HepG2 (cell line): ENCODE results near the gene TATDN3. TPM values are rescaled to one million over a fixed set of nuclear protein-coding genes. Genes with fewer than 3 reads are reported as not detected.

Source experiments
- CAMTA2 ChIP-seq: sonication (generic); formaldehyde crosslinking; IDR thresholded peaks from 2 replicates; pipeline ENCODE4 v1.4.0; 2020; ENCODE audit warnings: mild to moderate bottlenecking, missing genetic modification reagents, borderline replicate concordance
- E2F2 ChIP-seq: sonication (generic); formaldehyde crosslinking; IDR thresholded peaks from 2 replicates; pipeline ENCODE4 v1.4.0; 2020; ENCODE audit warnings: missing genetic modification reagents, borderline replicate concordance
- FOSL1 ChIP-seq: sonication (generic); formaldehyde crosslinking; IDR thresholded peaks from 2 replicates; pipeline ENCODE4 v1.9.0; 2021; ENCODE audit warnings: missing genetic modification reagents, borderline replicate concordance
- GTF3A ChIP-seq: sonication (generic); formaldehyde crosslinking; conservative IDR thresholded peaks from 2 replicates; pipeline ENCODE4 v1.4.0; 2020; ENCODE audit warnings: mild to moderate bottlenecking, missing genetic modification reagents
- ISL2 ChIP-seq: sonication (generic); formaldehyde crosslinking; IDR thresholded peaks from 2 replicates; pipeline ENCODE4 v1.5.0; 2020; ENCODE audit warnings: missing genetic modification reagents
- MXD1 ChIP-seq: sonication (generic); formaldehyde crosslinking; IDR thresholded peaks from 2 replicates; pipeline ENCODE4 v1.4.0; 2020; ENCODE audit warnings: mild to moderate bottlenecking, missing genetic modification reagents
- TBL1XR1 ChIP-seq: fragments of 150-350 bp; IDR thresholded peaks from 2 replicates; pipeline ENCODE4 v1.6.1; 2014; ENCODE audit warnings: borderline replicate concordance, low read length; ENCODE audit not compliant: partially characterized antibody
- THYN1 ChIP-seq: sonication (generic); formaldehyde crosslinking; IDR thresholded peaks from 2 replicates; pipeline ENCODE4 v1.8.1; 2023; ENCODE audit warnings: low read depth, mild to moderate bottlenecking, moderate library complexity, missing genetic modification reagents, borderline replicate concordance
- XBP1 ChIP-seq: sonication (generic); formaldehyde crosslinking; IDR thresholded peaks from 2 replicates; pipeline ENCODE4 v1.5.0; 2020; ENCODE audit warnings: missing genetic modification reagents
- ZBTB8A ChIP-seq: sonication (generic); formaldehyde crosslinking; IDR thresholded peaks from 2 replicates; pipeline ENCODE4 v1.4.0; 2020; ENCODE audit warnings: mild to moderate bottlenecking, low read depth, missing genetic modification reagents, borderline replicate concordance
- ZFP36 ChIP-seq: fragments of 150-350 bp; IDR thresholded peaks from 2 replicates; pipeline ENCODE4 v1.6.1; 2018; ENCODE audit warnings: borderline replicate concordance, low read length, low read depth; ENCODE audit not compliant: partially characterized antibody
- ZNF275 ChIP-seq: sonication (generic); formaldehyde crosslinking; IDR thresholded peaks from 2 replicates; pipeline ENCODE4 v1.8.0; 2022; ENCODE audit warnings: missing genetic modification reagents, mild to moderate bottlenecking, inconsistent platforms, borderline replicate concordance
- ZNF430 ChIP-seq: sonication (generic); formaldehyde crosslinking; IDR thresholded peaks from 2 replicates; pipeline ENCODE4 v1.9.0; 2021; ENCODE audit warnings: mild to moderate bottlenecking, missing genetic modification reagents
- ZNF431 ChIP-seq: sonication (generic); formaldehyde crosslinking; IDR thresholded peaks from 2 replicates; pipeline ENCODE4 v1.9.0; 2022; ENCODE audit warnings: missing genetic modification reagents, low read depth, mild to moderate bottlenecking, borderline replicate concordance
- ZNF451 ChIP-seq: sonication (generic); formaldehyde crosslinking; IDR thresholded peaks from 2 replicates; pipeline ENCODE4 v1.5.0; 2020; ENCODE audit warnings: mild to moderate bottlenecking, missing genetic modification reagents
- ZNF510 ChIP-seq: sonication (generic); formaldehyde crosslinking; IDR thresholded peaks from 2 replicates; pipeline ENCODE4 v1.4.0; 2020; ENCODE audit warnings: low read depth, mild to moderate bottlenecking, missing genetic modification reagents
- ZNF564 ChIP-seq: sonication (generic); formaldehyde crosslinking; IDR thresholded peaks from 2 replicates; pipeline ENCODE4 v1.8.1; 2023; ENCODE audit warnings: mild to moderate bottlenecking, missing genetic modification reagents
- ZNF574 ChIP-seq: sonication (generic); formaldehyde crosslinking; IDR thresholded peaks from 2 replicates; pipeline ENCODE4 v1.4.0; 2020; ENCODE audit warnings: missing genetic modification reagents
- ZNF691 ChIP-seq: sonication (generic); formaldehyde crosslinking; IDR thresholded peaks from 2 replicates; pipeline ENCODE4 v1.4.0; 2020; ENCODE audit warnings: missing genetic modification reagents, low read depth, mild to moderate bottlenecking, borderline replicate concordance
- ZNF792 ChIP-seq: IDR thresholded peaks from 2 replicates; pipeline ENCODE4 v1.6.1; 2016
- polyA plus RNA-seq, 8 experiments: library from polyadenylated mRNA; depleted of rRNA in 3 of 8; stranded (reverse) in 7 of 8; unstranded in 1 of 8; fragments of >200 nt; fragmentation: Illumina TruSeq in 4 of 8; extraction: Trizol in 4 of 8; gene quantifications; 2 replicates each; pipeline versions ENCODE4 v1.2.1 to v1.2.3, GENCODE V29; 2011 to 2016; ENCODE audit warnings: low read depth in 4 of 8, missing spikeins in 1 of 8, mixed read lengths in 1 of 8; ENCODE audit not compliant: insufficient read depth in 1 of 8
- total RNA-seq, 5 experiments: library from RNA; depleted of rRNA; stranded (reverse); fragments of >200 nt; fragmentation: Illumina TruSeq; extraction: Trizol; gene quantifications; 2 replicates each; pipeline ENCODE4 v1.2.3, GENCODE V29; 2016; ENCODE audit warnings: low read depth in 1 of 5
- TF ChIP-seq, protein P1 (sequence below): sonication (generic); formaldehyde crosslinking; IDR thresholded peaks from 2 replicates; pipeline ENCODE4 v1.5.0; 2020; ENCODE audit warnings: missing genetic modification reagents

The TATDN3 gene
- total and polyA plus RNA-seq, 2 of the 13 experiments (the other 11 are each of a cell fraction or from before 2014, with no cell fraction given) = 7.3 to 8.6 TPM

GRCh38 chr1:212791676-212792395 lies at the start of gene TATDN3, which contains the start of gene NSL1 (continued):
- TF ChIP-seq ZNF431 (CRISPR knock-in tag) (no peak), TBL1XR1 (peak; percentile 76), ISL2 (CRISPR knock-in tag) (peak; percentile 88), ZNF691 (CRISPR knock-in tag) (peak; percentile 97), E2F2 (CRISPR knock-in tag) (peak; percentile 68; the same call in 1 of the 2 replicates), ZNF792 (CRISPR knock-in tag) (peak; percentile 93; the same call in 1 of the 2 replicates), GTF3A (CRISPR knock-in tag) (peak; percentile 99), ZNF564 (CRISPR knock-in tag) (peak; percentile 81; the same call in 1 of the 2 replicates), ZNF510 (CRISPR knock-in tag) (no peak; the same call in 1 of the 2 replicates), ZNF574 (CRISPR knock-in tag) (peak; percentile 96), XBP1 (no peak), FOSL1 (CRISPR knock-in tag) (no peak), CAMTA2 (CRISPR knock-in tag) (no peak), ZNF451 (CRISPR knock-in tag) (peak; percentile 64; the same call in 1 of the 2 replicates), ZFP36 (no peak), ZNF430 (CRISPR knock-in tag) (peak; percentile 95), ZNF275 (CRISPR knock-in tag) (peak; percentile 71; the same call in 1 of the 2 replicates), MXD1 (CRISPR knock-in tag) (no peak; the same call in 1 of the 2 replicates), ZBTB8A (CRISPR knock-in tag) (peak; percentile 83; the same call in 1 of the 2 replicates), THYN1 (CRISPR knock-in tag) (no peak)
- TF ChIP-seq, protein P1, sequence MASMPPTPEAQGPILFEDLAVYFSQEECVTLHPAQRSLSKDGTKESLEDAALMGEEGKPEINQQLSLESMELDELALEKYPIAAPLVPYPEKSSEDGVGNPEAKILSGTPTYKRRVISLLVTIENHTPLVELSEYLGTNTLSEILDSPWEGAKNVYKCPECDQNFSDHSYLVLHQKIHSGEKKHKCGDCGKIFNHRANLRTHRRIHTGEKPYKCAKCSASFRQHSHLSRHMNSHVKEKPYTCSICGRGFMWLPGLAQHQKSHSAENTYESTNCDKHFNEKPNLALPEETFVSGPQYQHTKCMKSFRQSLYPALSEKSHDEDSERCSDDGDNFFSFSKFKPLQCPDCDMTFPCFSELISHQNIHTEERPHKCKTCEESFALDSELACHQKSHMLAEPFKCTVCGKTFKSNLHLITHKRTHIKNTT (CRISPR knock-in tag) = no peak
